Endothelial cell of umbilical vein (primary cell): ENCODE data around the gene CCDC191. TPM values are rescaled to one million over a fixed set of nuclear protein-coding genes. Genes with fewer than 3 reads are reported as not detected.

Source experiments
- BruUV-seq: library from RNA; stranded (reverse); fragments of 400-500 nt; replicated peaks from 2 replicates; lab custom pipeline; 2021; lab: Mats Ljungman, UMichigan
- CTCF ChIA-PET: fragments of 300-600, 350-600 bp; sonication (Branson Sonifier 250); formaldehyde crosslinking; loops from one replicate; lab custom pipeline; 2021; ENCODE audit warnings: antibody characterized with exemption, inconsistent platforms; lab: Charles Lee
- POLR2A ChIA-PET: fragments of 300-600, 350-600 bp; sonication (Branson Sonifier 250); formaldehyde crosslinking; loops from one replicate; lab custom pipeline; 2021; ENCODE audit warnings: antibody characterized with exemption, inconsistent platforms; lab: Charles Lee
- DNase-seq: peaks from one replicate; pipeline ENCODE4 v3.0.0-alpha.2; 2011; ENCODE audit warnings: low read depth, low spot score
- FAIRE-seq: peaks from 2 replicates; lab custom pipeline; 2011; peaks lifted over from hg19 to GRCh38; lab: Jason Lieb, UNC
- H2AFZ ChIP-seq: 2 replicates; pipeline ENCODE4 v1.6.0; 2012; ENCODE audit warnings: low read depth, low read length, control low read depth, inconsistent platforms
- H3K27ac ChIP-seq: 2 replicates; pipeline ENCODE4 v1.5.1; 2011; ENCODE audit warnings: low read depth, mild to moderate bottlenecking, control low read depth, low read length, moderate library complexity; ENCODE audit not compliant: insufficient read depth
- H3K27me3 ChIP-seq, 2 experiments: 2 replicates each; pipeline versions ENCODE4 v1.6.0 to v1.6.1; 2011; ENCODE audit warnings: low read length in 2 of 2, mixed read lengths in 1 of 2; ENCODE audit not compliant: control insufficient read depth in 2 of 2, insufficient read depth in 2 of 2
- H3K36me3 ChIP-seq, 2 experiments: 2 replicates in 1 of 2; 3 replicates in 1 of 2; pipeline ENCODE4 v1.5.1; 2011; ENCODE audit warnings: low read length in 2 of 2, mild to moderate bottlenecking in 1 of 2, moderate library complexity in 1 of 2; ENCODE audit not compliant: control insufficient read depth in 2 of 2, insufficient read depth in 2 of 2; ENCODE audit errors: extremely low read depth in 1 of 2
- H3K4me1 ChIP-seq: 3 replicates; pipeline ENCODE4 v1.5.1; 2011; ENCODE audit warnings: mild to moderate bottlenecking, low read length; ENCODE audit not compliant: control insufficient read depth, insufficient read depth; ENCODE audit errors: extremely low read depth
- H3K4me2 ChIP-seq: 2 replicates; pipeline ENCODE4 v1.6.1; 2011; ENCODE audit warnings: low read length, control low read depth, mixed read lengths; ENCODE audit not compliant: insufficient read depth
- H3K4me3 ChIP-seq, 3 experiments: fragments of 200-600 bp in 1 of 3; sonication (generic), shearing (Covaris generic) in 1 of 3; replicated peaks in 1 of 3; 2 replicates each; pipeline ENCODE4 v1.5.1; 2011 to 2016; ENCODE audit warnings: control low read depth in 3 of 3, low read length in 3 of 3, mild to moderate bottlenecking in 2 of 3, inconsistent platforms in 1 of 3, low read depth in 1 of 3, moderate library complexity in 1 of 3; ENCODE audit not compliant: insufficient read depth in 1 of 3
- H3K79me2 ChIP-seq: 2 replicates; pipeline ENCODE4 v1.6.0; 2012; ENCODE audit warnings: low read length, inconsistent platforms; ENCODE audit not compliant: control insufficient read depth, insufficient read depth
- H3K9ac ChIP-seq: replicated peaks from 2 replicates; pipeline ENCODE3; 2011; ENCODE audit warnings: low read length, control low read depth; ENCODE audit not compliant: insufficient read depth; ENCODE audit errors: extremely low read depth
- H3K9me1 ChIP-seq: replicated peaks from 3 replicates; pipeline ENCODE4 v1.6.0; 2011; ENCODE audit warnings: mild to moderate bottlenecking, low read length; ENCODE audit not compliant: control insufficient read depth, insufficient read depth; ENCODE audit errors: extremely low read depth
- H3K9me3 ChIP-seq: replicated peaks from 2 replicates; pipeline ENCODE4 v1.5.1; 2012; ENCODE audit warnings: low read length, inconsistent platforms; ENCODE audit not compliant: control insufficient read depth, insufficient read depth
- H4K20me1 ChIP-seq: replicated peaks from 2 replicates; pipeline ENCODE3; 2011; ENCODE audit warnings: mild to moderate bottlenecking, low read length; ENCODE audit not compliant: control insufficient read depth, insufficient read depth; ENCODE audit errors: extremely low read depth
- MYC ChIP-seq: IDR thresholded peaks from one replicate; pipeline ENCODE4 v1.6.1; 2011; ENCODE audit warnings: mild to moderate bottlenecking, low read depth, low read length
- dilution Hi-C: fragments of 300-500 bp; cut with MboI; formaldehyde crosslinking; loops from one replicate; pipeline ENCODE4 v1.15.0; 2019; ENCODE audit warnings: low sequenced_read_pairs; ENCODE audit not compliant: extremely low pct_ligation_motif_present
- intact Hi-C: fragments of 100-400 bp; cut with micrococcal nuclease; formaldehyde crosslinking; loops from one replicate; pipeline ENCODE4 v1.10.0; 2022
- polyA plus RNA-seq, 4 experiments: library from polyadenylated mRNA; depleted of rRNA in 3 of 4; stranded (reverse) in 3 of 4; unstranded in 1 of 4; fragments of >200 nt; gene quantifications; 2 replicates each; pipeline versions ENCODE4 v1.2.1 to v1.2.3, GENCODE V29; 2011 to 2012; ENCODE audit warnings: missing spikeins in 1 of 4
- total RNA-seq: library from RNA; stranded (reverse); gene quantifications from 2 replicates; pipeline ENCODE4 v1.2.3, GENCODE V29; 2021
- TF ChIP-seq, protein P1 (sequence below), 2 donors: IDR thresholded peaks; 1 replicate in 1 of 2; 2 replicates in 1 of 2; pipeline ENCODE4 v1.5.1; 2011; ENCODE audit warnings: low read length in 2 of 2, mild to moderate bottlenecking in 2 of 2, moderate library complexity in 2 of 2, control low read depth in 1 of 2, inconsistent platforms in 1 of 2, low read depth in 1 of 2; ENCODE audit not compliant: insufficient read depth in 1 of 2; ENCODE audit errors: extremely low read depth in 1 of 2
- TF ChIP-seq, protein P2 (sequence below): IDR thresholded peaks from 2 replicates; pipeline ENCODE4 v1.6.1; 2011; ENCODE audit not compliant: insufficient read depth, insufficient read length

The CCDC191 gene
- total and polyA plus RNA-seq, 2 donors (not counting 3 experiments of a cell fraction or from before 2014, with no cell fraction given): 1.7 to 4.9 TPM

DNA sequence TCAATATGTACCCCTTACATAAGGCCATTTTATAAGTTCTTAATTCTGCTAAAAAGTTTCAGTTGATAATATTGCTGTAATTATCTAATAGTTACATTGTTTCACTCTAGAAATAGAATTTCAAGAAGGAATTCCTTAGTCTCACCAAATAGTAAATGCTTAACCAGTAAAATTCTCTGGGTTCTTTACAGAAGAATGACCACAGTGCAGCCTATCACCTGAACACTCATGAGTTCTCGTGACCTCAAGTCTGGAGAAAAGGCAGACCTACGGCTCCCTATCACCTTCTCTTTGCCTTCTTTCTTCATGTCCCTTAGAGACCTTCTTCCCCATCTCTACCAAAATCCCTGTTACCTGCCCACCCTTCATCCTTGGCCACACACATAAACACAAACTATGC, 30.9 kb downstream of the CCDC191 start:
- Histone ChIP-seq H3K27ac (no peak overlapping the region), H3K4me1 (no peaks in the 10 kb centered on the region), H3K9me1 (no peaks in the 10 kb centered on the region), H3K4me2 (no peak overlapping the region), H3K4me3 (no peak overlapping the region), H4K20me1 (no peaks in the 10 kb centered on the region), H2AFZ (no peak overlapping the region), H3K36me3 (no peaks in the 10 kb centered on the region), H3K79me2 (no peaks in the 10 kb centered on the region), H3K9ac (no peak overlapping the region), H3K9me3 (no peaks in the 10 kb centered on the region), H3K27me3 (no peaks in the 10 kb centered on the region)
- dilution Hi-C loops (no loop called here), intact Hi-C loops (no loop called here)
- CTCF ChIA-PET: no interaction called here
- BruUV-seq: no TSS peak
- FAIRE-seq (no peak), DNase-seq (no peak)
- TF ChIP-seq, protein P1, sequence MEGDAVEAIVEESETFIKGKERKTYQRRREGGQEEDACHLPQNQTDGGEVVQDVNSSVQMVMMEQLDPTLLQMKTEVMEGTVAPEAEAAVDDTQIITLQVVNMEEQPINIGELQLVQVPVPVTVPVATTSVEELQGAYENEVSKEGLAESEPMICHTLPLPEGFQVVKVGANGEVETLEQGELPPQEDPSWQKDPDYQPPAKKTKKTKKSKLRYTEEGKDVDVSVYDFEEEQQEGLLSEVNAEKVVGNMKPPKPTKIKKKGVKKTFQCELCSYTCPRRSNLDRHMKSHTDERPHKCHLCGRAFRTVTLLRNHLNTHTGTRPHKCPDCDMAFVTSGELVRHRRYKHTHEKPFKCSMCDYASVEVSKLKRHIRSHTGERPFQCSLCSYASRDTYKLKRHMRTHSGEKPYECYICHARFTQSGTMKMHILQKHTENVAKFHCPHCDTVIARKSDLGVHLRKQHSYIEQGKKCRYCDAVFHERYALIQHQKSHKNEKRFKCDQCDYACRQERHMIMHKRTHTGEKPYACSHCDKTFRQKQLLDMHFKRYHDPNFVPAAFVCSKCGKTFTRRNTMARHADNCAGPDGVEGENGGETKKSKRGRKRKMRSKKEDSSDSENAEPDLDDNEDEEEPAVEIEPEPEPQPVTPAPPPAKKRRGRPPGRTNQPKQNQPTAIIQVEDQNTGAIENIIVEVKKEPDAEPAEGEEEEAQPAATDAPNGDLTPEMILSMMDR (IDR thresholded peaks at IDR 0.05; ENCODE audit: extremely low read depth in 1 of 2, insufficient read depth in 1 of 2, low read depth in 1 of 2, low read length in 2 of 2): no peak
- POLR2A ChIA-PET: no interaction called here

DNA sequence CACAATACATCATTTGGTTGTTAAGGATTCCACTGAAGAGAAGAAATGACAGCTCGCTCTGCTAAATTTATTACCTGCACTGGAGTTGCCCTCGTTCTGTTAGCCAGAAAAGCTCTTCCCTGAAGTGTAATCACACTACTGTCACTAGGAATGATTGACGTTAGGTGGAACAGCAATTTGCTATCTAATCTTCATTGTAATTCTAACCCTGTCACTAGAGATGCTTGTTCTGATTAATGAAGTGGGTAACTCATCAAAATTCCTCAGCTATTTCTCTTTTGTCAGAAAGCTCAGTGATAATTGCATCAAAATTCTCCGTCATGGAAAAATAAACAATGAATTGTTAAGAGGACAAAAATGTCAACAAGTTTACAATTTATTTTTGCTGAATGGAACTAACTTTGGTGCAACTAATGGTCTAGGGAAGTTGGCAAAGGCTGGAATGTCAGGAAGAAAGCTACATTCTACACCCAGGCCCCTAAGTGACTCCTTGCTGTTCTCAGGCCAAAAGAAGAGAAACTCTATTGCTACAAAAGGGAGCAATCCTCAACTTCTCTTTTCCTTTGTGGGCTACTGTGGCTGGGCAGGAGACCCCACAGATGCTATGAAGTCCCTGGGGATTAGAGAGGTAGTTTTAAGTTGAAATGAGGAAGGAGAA, 34.1 kb downstream of the CCDC191 start:
- no peak overlapping the region for H2AFZ ChIP-seq
- H3K36me3 ChIP-seq: no peaks in the 10 kb centered on the region
- DNase-seq: no peak
- FAIRE-seq: no peak
- H3K4me2 ChIP-seq: no peak overlapping the region
- no peaks in the 10 kb centered on the region for H3K4me1 ChIP-seq
- no peak overlapping the region for H3K9ac ChIP-seq
- intact Hi-C loops (no loop called here), dilution Hi-C loops (no loop called here)
- CTCF ChIA-PET: interaction anchor here (0.5 to 1.7 kb wide), 2 partner anchors 13 to 24 kb away, joined by 3 to 6 read pairs; no protein-coding TSS in a partner anchor
- no peak overlapping the region for H3K27ac ChIP-seq
- H3K79me2 ChIP-seq: no peaks in the 10 kb centered on the region
- no peaks in the 10 kb centered on the region for H3K9me3 ChIP-seq
- no TSS peak for BruUV-seq
- no peaks in the 10 kb centered on the region for H4K20me1 ChIP-seq
- POLR2A ChIA-PET: no interaction called here
- H3K4me3 ChIP-seq: no peak overlapping the region
- TF ChIP-seq MYC: no peak
- TF ChIP-seq, protein P2, sequence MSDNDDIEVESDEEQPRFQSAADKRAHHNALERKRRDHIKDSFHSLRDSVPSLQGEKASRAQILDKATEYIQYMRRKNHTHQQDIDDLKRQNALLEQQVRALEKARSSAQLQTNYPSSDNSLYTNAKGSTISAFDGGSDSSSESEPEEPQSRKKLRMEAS: no peak
- no peaks in the 10 kb centered on the region for H3K27me3 ChIP-seq
- no peaks in the 10 kb centered on the region for H3K9me1 ChIP-seq
